GM18867 (cell line): ENCODE results near the gene NKAIN2.
"Not testable (repeated sequence)": the region's sequence is repeated elsewhere in the genome, so short reads cannot be mapped to it uniquely, and the experiment has no call there.

Source experiments
- ATAC-seq: cut with Tn5 transposase; IDR thresholded peaks from one replicate; pipeline ENCODE4 v1.9.1; 2021; ENCODE audit warnings: mild to moderate bottlenecking, moderate library complexity; ENCODE audit not compliant: unreplicated experiment

NKAIN2 gene

DNA sequence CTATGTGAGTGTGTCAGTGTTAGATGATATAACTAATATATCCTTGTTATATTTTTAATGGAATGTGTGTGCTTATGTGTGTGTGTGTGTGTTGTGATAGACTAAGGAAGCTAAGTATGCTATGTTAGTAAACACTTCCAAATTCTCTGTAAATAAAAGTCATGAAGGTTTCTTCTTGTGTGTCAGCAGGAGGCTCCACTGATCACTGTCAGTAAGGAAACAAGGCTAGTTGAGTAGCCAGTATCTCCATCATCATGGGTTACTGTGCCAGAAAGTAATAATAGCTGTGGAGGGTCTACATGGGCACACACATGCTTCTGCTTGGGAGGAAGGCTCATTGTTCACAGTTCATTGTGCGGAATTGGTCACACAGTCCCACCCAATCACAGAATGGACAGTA lies 855.8 kb downstream of the NKAIN2 start:
- ATAC-seq: no peak

DNA sequence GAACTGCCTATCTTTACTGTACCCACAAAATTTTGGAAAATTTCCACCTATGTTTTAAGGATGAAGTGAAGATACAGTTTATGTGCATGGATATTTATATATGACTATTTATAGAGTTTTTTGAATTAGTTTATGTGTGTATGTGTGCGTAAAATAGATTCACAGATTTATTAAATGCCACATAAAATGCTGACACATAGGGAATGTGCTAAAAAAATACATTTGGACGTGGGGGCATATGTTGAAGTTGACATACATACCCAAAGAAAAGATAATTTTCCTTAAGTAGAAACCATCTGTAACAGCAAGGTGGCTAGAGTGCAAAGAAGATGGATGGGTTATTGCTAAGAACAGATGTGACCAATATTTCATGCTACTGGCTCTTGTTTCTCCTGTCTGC lies 856.5 kb downstream of the NKAIN2 start:
- ATAC-seq: no peak

DNA sequence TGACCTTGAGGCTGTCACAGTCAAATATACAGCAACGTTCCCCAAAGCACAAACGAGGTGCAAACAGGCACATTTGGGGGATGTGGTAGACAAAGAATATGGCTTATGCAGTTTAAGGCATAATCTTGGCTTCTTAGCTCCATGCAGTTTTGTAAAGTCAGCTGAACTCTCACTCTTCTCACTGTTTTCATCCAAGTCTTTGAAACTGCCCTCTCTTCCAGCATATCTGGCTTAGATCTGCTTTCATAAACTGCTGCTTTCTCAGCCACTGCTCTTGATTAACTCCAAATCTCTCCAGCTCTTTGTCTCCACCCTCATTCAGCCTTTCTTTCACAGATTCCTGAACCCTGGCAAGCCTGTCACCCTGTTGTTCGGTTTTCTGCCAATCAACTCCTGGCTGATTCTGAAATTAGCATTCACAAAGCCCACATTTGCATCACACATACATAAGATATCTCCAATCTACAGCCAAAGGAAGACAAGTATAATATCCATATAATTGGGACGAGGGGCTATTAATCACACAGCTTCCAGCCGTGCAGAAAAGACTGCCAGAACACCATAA lies 857.5 kb downstream of the NKAIN2 start:
- ATAC-seq: no peak

DNA sequence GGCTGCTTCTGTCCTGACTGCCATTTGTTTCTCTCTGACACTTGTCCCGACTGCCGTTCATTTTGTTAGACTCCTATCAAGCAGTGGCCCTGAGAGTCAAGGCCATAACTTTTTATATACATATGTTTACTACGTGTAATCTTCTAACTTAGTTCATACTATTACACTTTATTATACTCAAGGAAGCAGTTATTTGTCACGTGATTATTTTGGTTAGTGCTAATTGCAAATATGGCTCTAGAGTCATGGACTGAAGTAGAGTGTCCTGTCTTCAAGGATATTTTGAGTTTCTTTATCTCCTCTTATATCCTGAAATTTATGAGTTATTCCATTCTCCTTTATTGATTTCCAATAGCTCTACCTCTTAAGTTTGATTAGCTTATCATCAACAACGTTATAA lies 864.4 kb downstream of the NKAIN2 start:
- ATAC-seq: no peak

DNA sequence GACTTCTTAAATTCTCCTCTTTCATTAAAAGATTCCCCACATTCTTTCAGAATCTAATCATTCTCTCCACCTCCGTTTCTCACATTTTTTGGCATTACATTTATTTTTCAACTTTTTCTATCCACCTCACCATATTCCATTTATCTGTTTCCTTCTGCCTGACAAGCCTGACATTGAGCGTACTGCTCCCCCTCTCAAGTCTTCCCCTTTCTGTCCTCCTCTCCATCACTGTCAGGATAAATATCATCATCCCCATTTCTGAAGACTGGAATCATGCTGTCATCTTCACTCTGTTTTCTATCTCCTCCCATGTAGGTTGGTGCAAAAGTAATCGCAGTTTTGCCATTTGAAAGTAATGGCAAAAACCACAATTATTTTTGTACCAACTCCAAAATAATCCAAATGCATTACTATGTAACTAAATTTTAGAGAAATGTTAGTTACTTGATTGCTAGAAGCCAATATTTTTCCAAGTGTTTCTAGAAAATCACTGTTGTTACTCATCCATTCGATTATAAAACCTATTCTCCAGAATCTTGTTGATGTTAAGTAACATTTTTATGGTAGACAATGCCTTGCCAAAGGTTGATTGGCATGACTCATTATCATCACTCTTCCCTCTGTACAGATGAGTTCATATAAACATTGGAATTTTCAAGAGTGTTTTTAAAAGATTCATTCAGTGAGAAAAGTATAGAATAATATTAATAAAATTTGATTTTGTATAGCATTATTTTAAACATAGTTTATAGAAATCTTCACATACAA lies 866.2 kb downstream of the NKAIN2 start:
- no peak for ATAC-seq

DNA sequence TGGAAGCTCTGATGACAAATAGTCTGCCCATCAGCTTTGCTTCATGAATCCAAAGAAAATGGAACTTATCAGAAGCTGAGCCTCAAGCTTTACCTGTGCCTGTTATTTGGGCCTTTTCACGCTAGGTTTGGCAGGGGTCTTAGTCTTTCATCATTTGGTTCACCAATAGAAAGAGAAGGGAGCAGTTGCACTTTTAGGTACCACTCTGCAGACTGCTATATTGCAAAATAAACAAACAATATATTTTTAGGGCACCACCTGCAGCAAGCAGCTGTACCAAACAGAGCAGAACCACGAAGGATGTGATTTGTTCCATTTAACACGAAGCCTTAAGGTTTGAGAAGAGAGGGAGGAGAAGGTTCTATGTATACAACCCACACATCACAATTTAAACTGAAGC lies 867.1 kb downstream of the NKAIN2 start:
- ATAC-seq: no peak

DNA sequence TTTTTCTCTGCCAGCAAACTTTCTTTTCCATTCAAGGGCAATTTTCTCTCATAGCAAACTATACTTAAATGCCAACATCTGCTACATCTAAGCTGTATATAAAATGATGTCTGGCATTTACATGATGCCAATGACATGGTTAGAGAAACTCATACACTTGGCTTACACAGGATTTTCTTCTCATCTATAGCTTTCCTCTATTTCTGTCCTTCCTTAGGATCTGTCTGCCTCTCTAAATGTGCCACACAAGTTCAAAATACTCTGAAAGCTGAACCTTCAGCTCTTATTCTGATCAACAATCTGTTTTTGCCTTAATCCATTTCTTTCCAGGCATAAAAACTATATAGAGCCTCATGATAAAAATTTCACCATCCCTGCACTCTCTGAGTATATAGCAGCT lies 867.7 kb downstream of the NKAIN2 start:
- no peak for ATAC-seq

DNA sequence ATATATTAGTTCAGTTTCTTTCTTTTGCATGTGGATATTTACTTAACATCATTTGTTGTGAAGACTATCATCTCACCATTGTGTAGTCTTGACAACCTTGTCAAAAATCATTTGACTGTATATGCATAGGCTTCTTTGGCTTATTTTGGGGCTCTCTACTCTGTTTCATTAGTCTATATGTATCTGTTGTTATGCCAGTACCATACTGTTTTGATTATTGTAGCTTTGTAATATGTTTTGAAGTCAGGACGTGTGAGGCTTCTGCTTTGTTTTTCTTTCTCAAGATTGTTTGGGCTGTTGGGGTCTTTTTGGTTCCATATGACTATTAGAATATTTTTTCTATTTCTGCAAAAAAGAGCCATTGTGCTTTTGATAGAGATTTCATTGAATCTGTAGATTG lies 870.4 kb downstream of the NKAIN2 start:
- ATAC-seq: no peak

DNA sequence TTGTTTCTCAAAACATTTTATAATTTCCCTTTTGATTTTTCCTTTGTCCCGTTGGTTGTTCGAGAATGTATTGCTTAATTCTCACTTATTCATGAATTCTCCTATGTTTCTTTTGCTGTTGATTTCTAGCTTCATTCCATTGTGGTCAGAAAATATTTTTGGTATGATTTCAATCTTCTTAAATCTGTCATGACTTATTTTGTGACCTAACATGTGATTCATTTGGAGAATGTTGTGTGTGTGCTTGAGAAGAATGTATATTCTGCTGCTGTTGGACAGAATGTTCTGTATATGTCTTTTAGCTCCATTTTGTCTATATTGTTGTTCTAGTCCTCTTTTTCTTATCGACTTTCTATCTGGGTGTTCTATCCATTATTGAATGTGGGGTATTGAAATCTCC lies 872.4 kb downstream of the NKAIN2 start:
- no peak for ATAC-seq

DNA sequence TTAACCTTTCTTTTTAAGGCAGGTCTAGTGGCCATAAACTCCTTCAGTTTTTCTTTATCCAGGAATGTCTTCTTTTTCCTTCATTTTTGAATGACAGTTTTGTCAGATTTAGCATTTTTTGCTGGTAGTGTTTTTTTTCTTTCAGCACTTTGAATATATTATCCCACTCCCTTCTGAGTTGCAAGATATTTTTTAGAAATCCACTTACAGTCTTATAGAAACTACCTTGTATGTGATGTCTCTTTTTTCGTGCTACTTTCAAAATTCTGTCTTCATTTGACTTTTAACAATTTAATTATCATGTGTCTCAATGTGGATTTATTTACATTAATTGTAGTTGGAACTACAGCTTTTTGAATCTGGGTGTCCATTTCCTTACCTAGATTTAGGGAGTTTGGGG lies 874.2 kb downstream of the NKAIN2 start:
- no peak for ATAC-seq

DNA sequence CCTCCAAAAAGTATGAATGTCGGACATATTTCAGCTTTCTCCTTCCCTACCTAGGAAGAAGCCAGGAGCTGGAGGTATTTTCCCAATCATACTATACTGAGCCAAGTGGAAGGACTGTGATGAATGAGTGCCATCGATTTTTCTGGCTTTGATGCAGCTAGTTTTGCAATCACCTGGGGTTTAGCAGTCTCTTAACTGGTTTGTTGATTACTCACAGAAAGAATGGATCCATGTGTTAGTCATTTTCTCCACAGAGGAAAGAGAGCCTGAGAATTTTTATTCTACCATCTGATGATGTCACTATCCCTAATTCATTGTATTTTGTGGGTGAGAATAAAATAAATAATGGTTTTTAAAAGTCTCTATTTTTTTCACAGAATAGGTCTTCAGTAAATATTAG lies 875.7 kb downstream of the NKAIN2 start:
- no peak for ATAC-seq

DNA sequence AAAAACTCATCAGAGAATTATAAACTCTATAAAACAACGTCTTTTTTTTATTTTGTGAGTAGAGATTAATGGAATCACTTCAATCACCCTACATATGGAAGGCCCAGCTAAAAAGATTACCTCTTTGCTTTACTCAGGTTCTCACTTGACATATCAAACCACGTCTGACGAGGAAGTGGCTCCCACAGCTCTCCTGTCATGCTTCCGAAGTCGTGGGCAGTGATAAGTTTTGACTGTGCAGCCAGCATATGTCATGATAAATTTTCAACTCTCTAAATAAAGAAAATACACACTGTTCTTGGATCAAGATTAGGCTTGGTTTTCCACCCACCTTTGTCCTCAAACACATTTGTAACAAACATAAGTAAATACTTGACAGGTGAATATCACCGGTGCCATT lies 879.1 kb downstream of the NKAIN2 start:
- ATAC-seq: no peak

DNA sequence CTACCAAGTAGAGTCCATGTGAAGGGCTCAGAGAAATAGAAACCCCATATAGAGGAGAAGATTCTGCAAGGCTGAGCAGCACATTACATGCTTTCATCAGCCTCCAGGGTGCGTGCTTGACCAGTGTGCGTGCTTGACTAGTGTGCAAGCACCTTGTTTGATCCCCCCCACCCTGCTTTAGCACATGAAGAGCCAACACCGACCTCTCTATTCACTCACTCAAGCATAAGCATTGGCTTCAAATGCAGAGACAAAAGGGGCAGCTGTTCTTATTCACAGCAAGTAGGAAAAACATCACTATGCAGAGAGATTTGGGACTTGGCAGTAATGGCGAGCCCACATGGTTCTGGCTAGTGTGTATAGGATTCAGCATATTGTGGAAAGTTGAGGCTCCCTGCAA lies 879.8 kb downstream of the NKAIN2 start:
- ATAC-seq: no peak

DNA sequence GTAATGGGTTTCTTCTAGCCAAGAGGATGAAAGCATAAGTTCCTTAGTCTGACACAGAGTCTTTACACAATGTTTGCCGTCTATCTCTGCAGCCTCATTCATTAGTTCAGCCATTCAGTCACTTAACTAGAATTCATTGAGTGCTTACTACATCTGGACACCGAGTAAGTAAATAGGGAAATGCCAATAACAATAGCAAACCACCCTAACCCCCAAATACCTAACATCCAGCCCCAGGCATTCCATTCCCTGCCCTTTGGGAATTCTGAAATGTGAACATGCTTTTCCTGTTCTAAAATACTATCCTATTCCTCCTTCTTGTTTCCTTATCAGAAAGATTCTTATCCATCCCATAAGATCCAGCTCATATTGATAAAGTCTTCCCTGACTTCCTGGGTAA lies 881.0 kb downstream of the NKAIN2 start:
- ATAC-seq: no peak

DNA sequence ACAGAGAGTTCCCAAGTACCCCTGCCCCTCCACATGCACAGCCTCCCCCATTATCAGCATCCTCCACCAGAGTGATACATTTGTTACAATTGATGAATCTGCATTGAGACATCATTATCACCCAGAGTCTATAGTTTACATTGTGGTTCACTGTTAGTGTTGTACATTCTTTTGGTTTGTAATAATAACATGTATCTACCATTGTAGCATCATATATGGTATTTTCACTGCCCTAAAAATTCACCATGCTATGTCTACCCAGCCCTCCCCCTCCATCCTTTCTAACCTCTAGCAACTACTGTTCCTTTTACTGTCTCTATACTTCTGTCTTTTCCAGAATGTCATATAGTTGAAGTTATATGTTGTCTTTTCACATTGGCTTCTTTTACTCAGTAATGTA lies 884.7 kb downstream of the NKAIN2 start:
- no peak for ATAC-seq

DNA sequence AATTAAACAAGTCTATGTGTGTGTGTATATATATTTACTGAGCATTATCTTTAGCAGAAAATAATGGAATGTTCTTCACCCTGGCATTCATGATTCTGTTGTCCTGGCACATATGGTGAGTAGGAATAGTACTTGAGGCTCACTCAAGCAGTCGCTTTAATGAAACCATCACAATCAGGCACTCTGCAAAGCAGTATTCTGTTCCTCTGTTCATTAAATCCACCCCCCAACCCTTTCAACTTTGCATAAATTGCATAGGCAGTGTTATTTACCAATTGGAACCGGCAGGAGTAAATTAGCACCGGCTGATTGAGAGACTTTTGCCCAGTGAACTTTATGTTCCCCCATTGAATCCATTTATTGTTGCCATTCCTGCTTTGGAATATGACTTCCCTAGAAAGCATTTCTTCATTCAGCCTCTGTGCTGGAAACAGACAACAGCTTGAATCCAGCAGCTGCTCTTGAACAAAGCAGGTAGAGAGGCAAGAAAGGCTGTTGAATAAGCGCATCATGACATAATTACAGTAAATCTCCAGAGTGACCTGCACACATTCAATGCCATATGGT lies 890.6 kb downstream of the NKAIN2 start:
- no peak for ATAC-seq

DNA sequence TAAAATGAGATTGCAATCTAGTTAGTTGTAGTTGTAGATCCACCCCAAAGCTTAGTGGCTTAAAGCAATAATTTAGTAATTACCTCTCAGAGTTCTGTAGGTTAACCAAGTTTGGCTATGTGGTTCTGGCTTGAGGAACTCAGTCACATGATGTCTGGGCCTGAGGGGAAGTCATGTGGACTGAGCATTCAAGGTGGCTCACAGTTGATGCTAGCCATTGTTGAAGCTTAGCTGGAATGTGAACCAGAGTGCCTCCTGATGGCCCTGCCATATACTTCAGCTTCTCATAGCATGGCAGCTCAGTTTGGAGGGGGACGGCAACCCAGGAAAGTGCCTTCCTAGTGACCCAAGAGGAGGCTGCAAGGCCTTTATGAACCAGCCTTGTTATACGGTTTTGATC lies 895.4 kb downstream of the NKAIN2 start:
- no peak for ATAC-seq

DNA sequence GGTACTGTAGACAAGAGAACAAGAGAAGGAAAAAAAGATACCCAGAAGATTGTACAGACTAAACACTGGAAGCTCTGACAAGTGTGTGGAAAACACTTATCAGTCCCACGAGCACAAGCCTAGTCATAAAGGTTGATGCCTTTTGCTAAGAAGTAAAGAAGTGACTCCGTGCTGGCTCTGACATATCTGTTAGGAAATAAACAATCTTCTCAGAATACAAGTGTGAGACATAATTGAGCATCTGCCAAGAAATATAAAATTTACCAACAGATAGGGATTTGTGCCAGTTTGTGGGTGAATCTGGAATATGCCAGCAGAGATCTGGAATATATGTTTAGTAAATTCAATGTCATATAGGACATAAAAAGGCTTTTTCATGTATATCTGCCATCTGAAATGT lies 899.9 kb downstream of the NKAIN2 start:
- ATAC-seq: no peak

DNA sequence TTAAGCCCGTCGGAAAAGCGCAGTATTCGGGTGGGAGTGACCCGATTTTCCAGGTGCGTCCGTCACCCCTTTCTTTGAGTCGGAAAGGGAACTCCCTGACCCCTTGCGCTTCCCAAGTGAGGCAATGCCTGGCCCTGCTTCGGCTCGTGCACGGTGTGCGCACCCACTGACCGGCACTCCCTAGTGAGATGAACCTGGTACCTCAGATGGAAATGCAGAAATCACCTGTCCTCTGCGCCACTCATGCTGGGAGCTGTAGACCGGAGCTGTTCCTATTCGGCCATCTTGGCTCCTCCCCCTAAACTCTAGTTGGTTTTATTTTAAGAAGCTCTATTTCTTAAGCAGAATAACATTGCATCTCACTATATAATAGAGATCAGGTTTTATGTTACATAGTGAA lies 908.9 kb downstream of the NKAIN2 start:
- not testable (repeated sequence) for ATAC-seq

DNA sequence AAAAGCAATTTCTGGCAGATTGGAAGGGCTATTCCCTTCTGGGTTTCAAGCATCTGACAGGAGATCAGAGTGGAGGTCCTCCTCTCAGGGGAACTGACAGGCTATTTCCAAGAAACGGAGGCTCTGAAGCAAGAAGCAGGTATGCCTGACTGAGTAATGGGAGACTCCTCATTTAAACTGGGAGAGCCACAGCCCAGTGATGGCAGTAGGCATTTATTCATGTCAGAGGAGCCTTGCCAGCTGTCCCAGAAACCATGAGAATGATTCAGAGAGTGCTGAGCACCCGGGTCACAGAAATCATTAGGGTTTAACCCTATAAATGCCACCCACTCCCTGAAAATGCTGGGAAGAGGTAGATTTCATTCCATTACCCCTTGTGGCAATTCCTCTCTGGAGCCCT lies 911.1 kb downstream of the NKAIN2 start:
- no peak for ATAC-seq

DNA sequence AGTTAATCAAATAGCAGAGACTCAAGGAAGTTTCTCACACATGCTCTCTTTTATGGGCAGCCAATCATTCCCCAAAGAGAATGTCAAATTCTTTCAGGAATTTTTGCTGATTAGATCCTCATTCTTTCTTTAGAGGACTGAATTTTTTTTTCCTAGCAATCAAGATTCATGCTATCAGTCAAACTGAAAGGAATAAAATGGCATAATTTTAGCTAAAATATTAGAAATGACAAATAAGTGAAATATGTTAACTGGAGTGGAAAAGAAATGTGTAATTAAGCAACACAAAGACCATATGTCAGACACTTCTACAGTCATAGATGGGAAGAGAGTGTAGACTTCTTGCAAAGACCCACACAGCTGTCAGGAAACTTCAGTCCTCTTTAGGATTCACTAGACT lies 916.2 kb downstream of the NKAIN2 start:
- ATAC-seq: no peak

DNA sequence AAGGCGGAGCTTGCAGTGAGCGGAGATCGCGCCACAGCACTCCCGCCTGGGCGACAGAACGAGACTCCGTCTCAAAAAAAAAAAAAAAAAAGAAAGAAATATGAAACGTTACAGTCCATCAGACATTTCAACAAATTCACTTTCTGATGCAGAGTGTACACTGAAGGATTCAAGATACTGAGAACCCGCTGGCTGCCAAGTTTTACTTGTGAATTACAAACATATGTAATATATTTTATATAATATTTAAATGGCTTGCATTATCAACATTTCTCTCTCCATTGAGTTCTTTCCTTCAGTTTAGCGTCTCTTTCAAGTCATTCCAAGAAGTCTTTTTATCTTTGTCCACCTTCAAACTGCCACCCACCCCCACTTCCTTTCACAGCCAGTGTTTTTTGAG lies 917.7 kb downstream of the NKAIN2 start:
- ATAC-seq: no peak
